ENCODE results near the gene FKBP7.
"Not testable (repeated sequence)": the region's sequence is repeated elsewhere in the genome, so short reads cannot be mapped to it uniquely, and the experiment has no call there.

The FKBP7 gene

DNA sequence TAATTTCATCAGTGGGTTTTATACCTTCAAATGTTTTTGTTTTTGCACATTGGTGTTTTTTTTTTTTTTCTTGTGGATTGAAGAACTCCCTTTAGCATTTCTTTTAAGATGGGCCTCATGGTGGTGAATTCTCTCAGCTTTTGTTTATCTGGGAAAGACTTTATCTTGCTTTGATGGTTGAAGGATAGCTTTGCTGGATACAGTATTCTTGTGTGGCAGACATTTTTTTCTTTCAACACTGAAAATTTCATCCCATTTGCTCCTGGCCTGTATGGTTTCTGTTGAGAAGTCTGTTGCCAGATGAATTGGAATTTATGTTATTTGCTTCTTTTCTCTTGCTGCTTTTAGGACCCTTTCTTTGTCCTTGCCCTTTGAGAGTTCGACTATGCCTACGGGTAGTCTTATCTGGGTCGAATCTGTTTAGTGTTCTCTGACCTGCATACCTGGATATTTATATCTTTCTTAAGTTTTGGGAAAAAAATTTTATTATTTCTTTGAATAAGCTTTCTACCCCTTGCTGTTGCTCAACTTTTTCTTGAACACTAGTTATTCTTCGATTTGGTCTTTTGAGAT lies 53.1 kb downstream of the FKBP7 start:
- DNase-seq, result no peak
- Histone ChIP-seq H4K5ac (ENCODE audit: low read length) (no peak overlapping the region), H3K27ac (ENCODE audit: low read depth, low read length) (no peak overlapping the region), H3K9ac (ENCODE audit: low read length) (no peak overlapping the region), H2BK120ac (ENCODE audit: low read depth, low read length) (no peak overlapping the region), H3K79me1 (ENCODE audit: low read length) (peaks cover 2% of the 10 kb centered on the region), H3K79me2 (ENCODE audit: control insufficient read depth, insufficient read depth, low read length) (no peaks in the 10 kb centered on the region), H2BK5ac (ENCODE audit: low read length) (no peak overlapping the region), H3K56ac (ENCODE audit: low read length) (no peak overlapping the region), H3K27me3 (ENCODE audit: insufficient read depth, low read length, poor library complexity) (no peaks in the 10 kb centered on the region), H3K4me1 (ENCODE audit: control insufficient read depth, low read depth, low read length) (no peaks in the 10 kb centered on the region), H2BK15ac (replicated peaks; ENCODE audit: low read depth) (no peak overlapping the region), H3K18ac (ENCODE audit: low read length) (no peak overlapping the region), H2AK5ac (ENCODE audit: low read length) (no peak overlapping the region), H4K8ac (ENCODE audit: low read depth, low read length) (no peak overlapping the region), H3K4me3 (ENCODE audit: low read length) (no peak overlapping the region), H3K23ac (ENCODE audit: low read length) (no peak overlapping the region), H3K4me2 (ENCODE audit: low read length) (no peak overlapping the region), H3K36me3 (ENCODE audit: control insufficient read depth, insufficient read depth, low read length) (peaks cover 3% of the 10 kb centered on the region), H3K4ac (ENCODE audit: low read depth, low read length) (no peak overlapping the region)
- WGBS (ENCODE audit: extremely low coverage, insufficient coverage, low lambda C conversion rate), result no CpG with 5 or more reads among the region's 4 CpGs

DNA sequence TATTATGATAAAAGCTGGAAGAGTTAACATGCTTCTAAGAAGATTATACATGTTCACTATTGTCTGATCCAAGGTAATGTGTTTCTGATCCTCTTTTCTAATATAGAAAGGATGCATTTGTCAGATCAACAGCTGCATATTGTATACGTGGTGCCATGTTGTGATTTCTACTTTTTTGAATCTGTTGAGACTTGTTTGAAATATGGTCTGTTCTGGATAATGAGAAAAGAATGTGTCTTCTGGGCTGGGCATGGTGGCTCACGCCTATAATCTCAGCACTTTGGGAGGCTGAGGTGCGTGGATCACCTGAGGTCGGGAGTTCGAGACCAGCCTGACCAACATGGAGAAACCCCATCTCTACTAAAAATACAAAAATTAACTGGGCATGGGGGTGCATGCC lies 54.7 kb downstream of the FKBP7 start:
- H3K9ac ChIP-seq (ENCODE audit: low read length); H3K4me1 ChIP-seq (ENCODE audit: control insufficient read depth, low read depth, low read length); H3K18ac ChIP-seq (ENCODE audit: low read length); H3K4me2 ChIP-seq (ENCODE audit: low read length); H3K27ac ChIP-seq (ENCODE audit: low read depth, low read length); H3K4ac ChIP-seq (ENCODE audit: low read depth, low read length); DNase-seq; H4K8ac ChIP-seq (ENCODE audit: low read depth, low read length); H2AK5ac ChIP-seq (ENCODE audit: low read length); H2BK120ac ChIP-seq (ENCODE audit: low read depth, low read length); H3K79me1 ChIP-seq (ENCODE audit: low read length); H3K36me3 ChIP-seq (ENCODE audit: control insufficient read depth, insufficient read depth, low read length); H3K79me2 ChIP-seq (ENCODE audit: control insufficient read depth, insufficient read depth, low read length); H3K23ac ChIP-seq (ENCODE audit: low read length); H3K4me3 ChIP-seq (ENCODE audit: low read length); H3K27me3 ChIP-seq (ENCODE audit: insufficient read depth, low read length, poor library complexity); H3K56ac ChIP-seq (ENCODE audit: low read length); H2BK15ac ChIP-seq (replicated peaks; ENCODE audit: low read depth); H2BK5ac ChIP-seq (ENCODE audit: low read length); H4K5ac ChIP-seq (ENCODE audit: low read length): not testable (repeated sequence)
- no CpG with 5 or more reads among the region's 5 CpGs for WGBS (ENCODE audit: extremely low coverage, insufficient coverage, low lambda C conversion rate)

DNA sequence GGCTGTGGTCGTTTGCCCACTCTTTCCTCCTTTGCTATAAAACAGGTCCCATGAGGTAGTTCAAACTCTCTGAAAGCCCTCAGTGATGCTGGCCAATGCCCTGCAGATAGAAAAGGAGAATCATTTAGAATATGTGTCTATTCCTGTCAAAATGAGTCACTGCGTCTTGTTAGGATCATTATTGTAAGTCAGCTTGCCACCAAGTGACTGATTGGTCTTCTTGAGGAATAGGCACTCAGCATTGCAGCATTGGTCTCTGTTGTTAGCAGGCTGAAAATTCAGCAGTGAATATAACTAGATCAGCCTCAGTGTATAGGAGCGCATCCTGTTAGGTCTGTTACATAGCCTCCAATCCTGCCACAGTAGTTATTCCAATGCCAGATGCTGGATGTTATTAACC lies 56.3 kb downstream of the FKBP7 start:
- Histone ChIP-seq H3K4ac (ENCODE audit: low read depth, low read length) (no peak overlapping the region), H2AK5ac (ENCODE audit: low read length) (no peak overlapping the region), H4K5ac (ENCODE audit: low read length) (no peak overlapping the region), H3K18ac (ENCODE audit: low read length) (no peak overlapping the region), H3K4me3 (ENCODE audit: low read length) (no peak overlapping the region), H2BK120ac (ENCODE audit: low read depth, low read length) (no peak overlapping the region), H4K8ac (ENCODE audit: low read depth, low read length) (no peak overlapping the region), H3K23ac (ENCODE audit: low read length) (no peak overlapping the region), H3K79me1 (ENCODE audit: low read length) (peaks cover 2% of the 10 kb centered on the region), H3K4me1 (ENCODE audit: control insufficient read depth, low read depth, low read length) (no peaks in the 10 kb centered on the region), H2BK5ac (ENCODE audit: low read length) (no peak overlapping the region), H3K79me2 (ENCODE audit: control insufficient read depth, insufficient read depth, low read length) (no peaks in the 10 kb centered on the region), H3K27me3 (ENCODE audit: insufficient read depth, low read length, poor library complexity) (no peaks in the 10 kb centered on the region), H3K4me2 (ENCODE audit: low read length) (no peak overlapping the region), H3K56ac (ENCODE audit: low read length) (no peak overlapping the region), H3K36me3 (ENCODE audit: control insufficient read depth, insufficient read depth, low read length) (no peaks in the 10 kb centered on the region), H3K27ac (ENCODE audit: low read depth, low read length) (no peak overlapping the region), H3K9ac (ENCODE audit: low read length) (no peak overlapping the region), H2BK15ac (replicated peaks; ENCODE audit: low read depth) (no peak overlapping the region)
- no peak for DNase-seq
- no CpG with 5 or more reads among the region's 3 CpGs for WGBS (ENCODE audit: extremely low coverage, insufficient coverage, low lambda C conversion rate)

DNA sequence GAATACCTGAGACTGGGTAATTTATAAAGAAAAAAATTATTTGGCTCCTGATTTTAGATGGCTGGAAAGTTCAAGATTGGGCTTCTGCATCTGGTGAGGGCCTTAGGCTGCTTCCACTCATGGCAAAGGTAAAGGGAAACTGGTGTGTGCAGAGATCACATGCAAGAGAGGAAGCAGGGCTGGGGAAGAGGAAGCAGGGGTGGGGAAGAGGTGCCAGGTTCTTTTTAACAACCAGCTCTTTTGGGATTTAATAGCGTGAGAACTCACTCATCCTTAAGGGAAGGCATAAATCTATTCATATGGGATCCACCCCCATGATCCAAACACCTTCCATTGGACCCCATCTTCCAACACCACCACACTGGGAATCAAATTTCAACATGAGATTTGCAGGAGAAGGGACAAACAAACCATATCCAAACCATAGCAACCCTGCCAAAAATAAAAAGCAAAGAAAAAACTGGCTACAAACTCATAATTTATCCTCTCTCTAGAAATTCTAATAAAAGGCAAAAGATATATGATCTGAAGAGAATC lies 57.9 kb downstream of the FKBP7 start:
- H2BK15ac ChIP-seq (replicated peaks; ENCODE audit: low read depth), result no peak overlapping the region
- no peak overlapping the region for H3K9ac ChIP-seq (ENCODE audit: low read length)
- no peak overlapping the region for H3K18ac ChIP-seq (ENCODE audit: low read length)
- no peak for DNase-seq
- no peak overlapping the region for H4K8ac ChIP-seq (ENCODE audit: low read depth, low read length)
- H3K56ac ChIP-seq (ENCODE audit: low read length), result no peak overlapping the region
- no peaks in the 10 kb centered on the region for H3K4me1 ChIP-seq (ENCODE audit: control insufficient read depth, low read depth, low read length)
- no peaks in the 10 kb centered on the region for H3K27me3 ChIP-seq (ENCODE audit: insufficient read depth, low read length, poor library complexity)
- H2BK120ac ChIP-seq (ENCODE audit: low read depth, low read length), result no peak overlapping the region
- no CpG with 5 or more reads among the region's 1 CpG for WGBS (ENCODE audit: extremely low coverage, insufficient coverage, low lambda C conversion rate)
- H3K4ac ChIP-seq (ENCODE audit: low read depth, low read length), result no peak overlapping the region
- H3K79me1 ChIP-seq (ENCODE audit: low read length), result peaks cover 2% of the 10 kb centered on the region
- H3K36me3 ChIP-seq (ENCODE audit: control insufficient read depth, insufficient read depth, low read length), result no peaks in the 10 kb centered on the region
- H3K23ac ChIP-seq (ENCODE audit: low read length), result no peak overlapping the region
- no peak overlapping the region for H3K4me3 ChIP-seq (ENCODE audit: low read length)
- no peak overlapping the region for H2BK5ac ChIP-seq (ENCODE audit: low read length)
- H2AK5ac ChIP-seq (ENCODE audit: low read length), result no peak overlapping the region
- no peak overlapping the region for H4K5ac ChIP-seq (ENCODE audit: low read length)
- H3K79me2 ChIP-seq (ENCODE audit: control insufficient read depth, insufficient read depth, low read length), result no peaks in the 10 kb centered on the region
- no peak overlapping the region for H3K4me2 ChIP-seq (ENCODE audit: low read length)
- no peak overlapping the region for H3K27ac ChIP-seq (ENCODE audit: low read depth, low read length)

DNA sequence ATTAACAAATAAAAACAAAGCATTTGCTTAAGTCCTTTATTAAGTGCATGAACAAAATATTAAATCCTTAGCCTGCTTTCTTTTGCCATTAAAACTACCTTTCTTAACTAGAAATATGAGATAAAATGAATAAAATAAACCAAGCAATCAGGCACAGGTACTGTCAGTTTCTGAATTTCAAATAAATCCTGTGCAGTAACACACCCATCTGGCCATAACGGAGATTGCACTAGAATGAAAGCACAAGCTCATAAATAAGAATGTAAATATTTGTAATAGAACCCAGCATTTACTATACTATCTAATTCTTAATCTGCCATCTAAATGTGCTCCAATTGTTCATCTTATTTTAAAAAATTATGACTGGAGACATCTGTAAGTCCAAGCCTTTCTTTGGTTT lies 59.3 kb downstream of the FKBP7 start:
- Histone ChIP-seq H3K79me1 (ENCODE audit: low read length) (peaks cover 2% of the 10 kb centered on the region), H4K5ac (ENCODE audit: low read length) (no peak overlapping the region), H3K4me2 (ENCODE audit: low read length) (no peak overlapping the region), H3K56ac (ENCODE audit: low read length) (no peak overlapping the region), H3K27ac (ENCODE audit: low read depth, low read length) (no peak overlapping the region), H3K9ac (ENCODE audit: low read length) (no peak overlapping the region), H3K79me2 (ENCODE audit: control insufficient read depth, insufficient read depth, low read length) (no peaks in the 10 kb centered on the region), H4K8ac (ENCODE audit: low read depth, low read length) (no peak overlapping the region), H3K4me3 (ENCODE audit: low read length) (no peak overlapping the region), H2BK120ac (ENCODE audit: low read depth, low read length) (no peak overlapping the region), H3K36me3 (ENCODE audit: control insufficient read depth, insufficient read depth, low read length) (no peaks in the 10 kb centered on the region), H3K23ac (ENCODE audit: low read length) (no peak overlapping the region), H2BK5ac (ENCODE audit: low read length) (no peak overlapping the region), H3K4me1 (ENCODE audit: control insufficient read depth, low read depth, low read length) (no peaks in the 10 kb centered on the region), H2AK5ac (ENCODE audit: low read length) (no peak overlapping the region), H3K4ac (ENCODE audit: low read depth, low read length) (no peak overlapping the region), H2BK15ac (replicated peaks; ENCODE audit: low read depth) (no peak overlapping the region), H3K27me3 (ENCODE audit: insufficient read depth, low read length, poor library complexity) (no peaks in the 10 kb centered on the region), H3K18ac (ENCODE audit: low read length) (no peak overlapping the region)
- no CpG with 5 or more reads among the region's 1 CpG for WGBS (ENCODE audit: extremely low coverage, insufficient coverage, low lambda C conversion rate)
- DNase-seq, result no peak

DNA sequence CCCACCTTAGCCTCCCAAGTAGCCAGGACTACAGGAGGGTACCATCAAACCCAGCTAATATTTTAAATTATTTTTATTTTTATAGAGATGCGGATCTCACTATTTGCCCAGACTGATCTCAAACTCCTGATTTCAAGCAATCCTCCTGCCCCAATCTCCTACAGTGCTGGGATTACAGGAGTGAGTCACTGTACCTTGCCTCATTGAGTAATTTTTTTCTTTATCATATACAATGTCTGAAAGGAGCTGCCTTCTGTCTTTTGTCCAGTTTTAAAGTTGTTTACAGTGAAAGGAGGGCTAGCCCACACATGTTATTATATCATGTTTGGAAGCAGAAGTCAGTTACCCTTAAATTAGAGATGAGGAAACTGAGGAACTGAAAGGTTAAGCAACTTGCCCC lies 60.0 kb downstream of the FKBP7 start:
- Histone ChIP-seq H3K27ac (ENCODE audit: low read depth, low read length) (no peak overlapping the region), H3K56ac (ENCODE audit: low read length) (no peak overlapping the region), H3K4me3 (ENCODE audit: low read length) (no peak overlapping the region), H3K79me2 (ENCODE audit: control insufficient read depth, insufficient read depth, low read length) (no peaks in the 10 kb centered on the region), H3K4me2 (ENCODE audit: low read length) (no peak overlapping the region), H3K4me1 (ENCODE audit: control insufficient read depth, low read depth, low read length) (no peaks in the 10 kb centered on the region), H2BK15ac (replicated peaks; ENCODE audit: low read depth) (no peak overlapping the region), H2AK5ac (ENCODE audit: low read length) (no peak overlapping the region), H3K9ac (ENCODE audit: low read length) (no peak overlapping the region), H3K27me3 (ENCODE audit: insufficient read depth, low read length, poor library complexity) (no peaks in the 10 kb centered on the region), H3K4ac (ENCODE audit: low read depth, low read length) (no peak overlapping the region), H2BK5ac (ENCODE audit: low read length) (no peak overlapping the region), H3K36me3 (ENCODE audit: control insufficient read depth, insufficient read depth, low read length) (no peaks in the 10 kb centered on the region), H3K23ac (ENCODE audit: low read length) (no peak overlapping the region), H4K5ac (ENCODE audit: low read length) (no peak overlapping the region), H2BK120ac (ENCODE audit: low read depth, low read length) (no peak overlapping the region), H4K8ac (ENCODE audit: low read depth, low read length) (no peak overlapping the region), H3K18ac (ENCODE audit: low read length) (no peak overlapping the region), H3K79me1 (ENCODE audit: low read length) (peaks cover 2% of the 10 kb centered on the region)
- no CpG with 5 or more reads among the region's 1 CpG for WGBS (ENCODE audit: extremely low coverage, insufficient coverage, low lambda C conversion rate)
- no peak for DNase-seq

All from mesendoderm (in vitro differentiated cells).